GM21423 (cell line): Measurements from ENCODE around the gene MTIF2.
"Not testable (repeated sequence)": the region's sequence is repeated elsewhere in the genome, so short reads cannot be mapped to it uniquely, and the experiment has no call there.

Experiments used
- ATAC-seq: cut with Tn5 transposase; IDR thresholded peaks from one replicate; pipeline ENCODE4 v1.9.1; 2021; ENCODE audit warnings: mild to moderate bottlenecking, moderate library complexity; ENCODE audit not compliant: unreplicated experiment

Gene MTIF2

GRCh38 chr2:55242617-55243016, 26.4 kb downstream of the MTIF2 start:
- ATAC-seq, result no peak

DNA sequence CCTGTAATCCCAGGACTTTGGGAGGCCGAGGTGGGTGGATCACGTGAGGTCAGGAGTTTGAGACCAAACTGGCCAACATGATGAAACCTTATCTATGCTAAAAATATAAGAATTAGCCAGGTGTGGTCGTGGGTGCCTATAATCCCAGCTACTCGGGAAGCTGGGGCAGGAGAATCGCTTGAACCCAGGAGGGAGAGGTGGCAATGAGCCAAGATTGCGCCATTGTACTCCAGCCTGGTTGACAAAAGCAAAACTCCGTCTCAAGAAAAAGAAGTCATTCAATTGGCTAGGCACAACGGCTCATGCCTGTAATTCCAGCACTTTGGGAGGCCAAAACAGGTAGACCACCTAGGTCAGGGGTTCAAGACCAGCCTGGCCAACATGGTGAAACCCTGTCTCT, 27.4 kb downstream of the MTIF2 start:
- ATAC-seq, result not testable (repeated sequence)

GRCh38 chr2:55239656-55240222, 29.3 kb downstream of the MTIF2 start:
- ATAC-seq, result no peak

DNA sequence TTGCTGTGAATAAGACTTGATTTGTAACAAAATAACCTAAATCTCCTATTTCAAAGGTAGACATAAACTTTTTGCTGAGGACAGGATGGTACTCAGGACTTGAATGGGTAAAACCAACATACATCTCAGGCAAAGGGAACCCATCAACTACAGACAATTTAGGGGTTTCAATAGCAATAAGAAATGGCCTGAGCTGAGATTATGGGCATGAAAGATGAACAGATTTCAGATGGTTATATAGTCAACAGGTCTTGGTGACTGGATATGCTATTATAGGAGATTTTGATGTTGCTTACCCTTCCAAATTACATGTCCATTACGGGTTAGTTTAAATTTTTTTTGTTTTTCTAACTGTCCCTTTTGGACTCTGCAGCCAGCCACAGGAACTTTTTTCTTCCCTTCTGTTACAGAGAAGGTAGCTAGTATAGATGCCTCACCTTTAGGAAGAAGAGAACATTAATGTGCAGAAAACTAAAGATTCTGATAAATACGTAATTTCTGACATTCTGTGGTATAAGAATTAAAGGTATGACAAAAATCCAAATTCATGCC, 32.0 kb downstream of the MTIF2 start:
- ATAC-seq, result no peak

DNA sequence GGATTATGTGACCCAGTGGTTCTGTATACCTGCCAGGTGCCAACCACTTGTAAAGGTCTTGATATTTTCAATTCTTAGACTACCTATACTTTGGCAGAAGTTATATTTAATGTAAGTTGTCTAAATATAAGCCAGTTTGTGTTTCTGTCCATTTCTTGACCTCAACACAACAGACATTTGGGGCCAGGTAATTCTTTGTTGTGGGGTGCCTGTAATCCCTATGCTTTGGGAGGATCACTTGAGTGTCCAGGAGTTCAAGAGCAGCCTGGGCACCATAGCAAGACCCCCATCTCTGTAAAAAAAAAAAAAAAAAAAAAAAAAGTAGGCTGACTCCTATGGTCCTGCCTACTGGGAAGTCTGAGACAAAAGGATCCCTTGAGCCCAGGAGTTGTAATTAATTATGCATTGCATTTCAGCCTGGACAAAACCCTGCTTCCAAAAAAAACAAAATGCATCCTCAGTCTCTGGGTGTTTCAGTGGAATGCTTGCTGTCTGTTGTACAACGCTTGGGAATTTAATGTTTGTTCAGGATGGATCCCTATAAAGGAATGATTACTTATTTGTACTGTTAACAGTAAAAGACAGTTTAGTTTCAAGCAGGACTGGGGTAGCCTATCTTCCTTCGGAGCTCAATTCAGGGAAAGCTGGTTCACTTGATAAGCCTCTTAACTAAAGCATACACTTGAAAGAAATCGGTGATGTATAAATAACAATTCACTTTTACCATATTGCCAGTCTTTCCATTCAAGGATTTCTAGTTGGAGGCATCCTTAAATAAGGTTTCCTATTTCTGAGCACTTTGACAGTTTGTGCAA, 33.1 kb downstream of the MTIF2 start:
- no peak for ATAC-seq

DNA sequence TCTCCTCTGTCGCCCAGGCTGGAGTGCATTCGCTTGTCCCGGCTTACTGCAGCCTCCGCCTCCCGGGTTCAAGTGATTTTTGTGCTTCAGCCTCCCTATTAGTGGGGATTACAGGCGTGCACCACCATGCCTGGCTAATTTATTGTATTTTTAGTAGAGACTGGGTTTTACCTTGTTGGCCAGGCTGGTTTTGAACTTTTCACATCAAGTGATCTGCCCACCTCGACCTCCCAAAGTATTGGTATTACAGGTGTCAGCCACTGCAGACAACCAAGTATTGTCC, 35.4 kb downstream of the MTIF2 start:
- no peak for ATAC-seq

DNA sequence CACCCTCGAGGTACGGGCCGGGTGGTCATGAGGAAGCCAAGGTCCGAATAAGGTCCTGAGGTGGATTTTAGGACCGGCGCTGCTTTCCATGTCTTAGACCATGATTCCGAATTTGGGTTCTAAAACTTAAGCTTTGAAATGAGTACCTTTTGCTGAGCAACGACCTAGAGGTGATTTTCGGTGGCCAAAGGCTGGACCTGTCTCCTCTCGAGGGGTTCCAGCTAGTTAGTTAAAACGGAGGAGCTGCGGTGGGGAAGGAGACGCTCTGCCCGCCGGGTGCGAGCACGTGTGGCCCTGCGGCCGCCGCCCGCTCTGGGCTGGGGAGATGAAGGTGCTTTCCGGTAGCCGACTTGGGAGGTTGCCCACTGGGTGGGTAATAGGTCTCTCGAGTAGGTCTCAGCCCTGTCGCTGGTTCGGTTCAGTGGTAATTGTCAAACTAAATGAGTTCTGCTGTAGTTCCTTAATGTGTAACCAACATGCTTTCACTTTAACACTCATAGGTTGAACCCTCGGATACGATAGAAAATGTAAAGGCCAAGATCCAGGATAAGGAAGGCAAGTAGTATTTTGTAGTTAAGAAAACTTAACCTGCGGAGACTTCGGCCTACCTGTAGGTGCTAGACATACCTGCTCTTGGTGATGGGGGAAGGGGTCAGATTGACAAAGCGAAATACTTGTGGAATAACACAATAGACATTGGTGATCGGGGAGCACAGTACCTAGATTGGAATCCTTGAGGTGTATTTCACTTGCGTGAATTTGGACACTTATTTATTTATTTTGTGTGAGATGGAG, 36.0 kb downstream of the MTIF2 start:
- peak; percentile 31 for ATAC-seq

DNA sequence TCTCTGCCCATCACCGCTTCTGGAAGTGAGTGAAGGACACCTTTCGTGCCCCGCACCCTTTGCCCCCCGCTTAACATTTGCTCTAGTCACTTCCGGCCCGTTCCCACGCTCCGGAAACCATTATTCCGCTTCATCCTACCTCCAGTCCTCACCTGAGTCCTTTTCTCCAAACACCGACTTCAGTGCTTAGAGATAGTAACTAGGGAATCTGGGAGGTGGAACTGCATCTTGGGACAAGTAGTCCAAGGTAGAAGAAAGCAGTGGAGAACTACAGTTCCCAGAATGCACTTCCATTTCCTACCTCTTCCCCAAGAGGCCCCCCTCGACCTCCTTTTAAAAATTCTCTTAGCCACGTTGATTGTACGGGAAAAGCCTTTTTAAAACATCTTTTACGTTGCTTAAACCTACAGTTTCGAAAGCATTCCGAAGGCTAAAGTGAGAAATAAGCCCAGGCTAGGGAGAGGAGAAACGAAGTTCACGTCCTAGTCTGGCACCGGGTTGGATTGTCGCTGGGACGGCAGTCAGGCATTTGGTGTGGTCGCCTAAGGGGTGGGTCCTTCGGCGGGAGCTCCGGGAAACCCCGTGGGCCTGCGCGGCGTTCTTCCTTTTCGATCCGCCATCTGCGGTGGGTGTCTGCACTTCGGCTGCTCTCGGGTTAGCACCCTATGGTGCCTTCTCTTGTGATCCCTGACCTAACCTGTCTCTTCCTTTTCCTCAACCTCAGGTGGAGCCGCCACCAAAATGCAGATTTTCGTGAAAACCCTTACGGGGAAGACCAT, 36.8 kb downstream of the MTIF2 start, which contains the start of the genes CLHC1 and RPS27A:
TSS of gene CLHC1 (minus strand) at position 210 of the 779 bp plus-strand sequence. CDS start 9,882 bp downstream, outside the sequence.
TSS of gene RPS27A (plus strand) at position 605 of the 779 bp plus-strand sequence. CDS start at position 742, 137 bp downstream.
- peak; percentile 88 for ATAC-seq

GRCh38 chr2:55231546-55232083, 37.4 kb downstream of the MTIF2 start:
- ATAC-seq, result no peak

GRCh38 chr2:55230551-55230950, 38.5 kb downstream of the MTIF2 start:
- ATAC-seq, result no peak

- ATAC-seq, result no peak
These were observed 39.8 kb downstream of the MTIF2 start for GRCh38 chr2:55229221-55229620.

GRCh38 chr2:55228226-55228563, 40.8 kb downstream of the MTIF2 start:
- ATAC-seq, result no peak

GRCh38 chr2:55227437-55228225, 41.4 kb downstream of the MTIF2 start:
- ATAC-seq, result not testable (repeated sequence)

- ATAC-seq, result no peak
These were observed 43.5 kb downstream of the MTIF2 start for GRCh38 chr2:55225481-55226020.

DNA sequence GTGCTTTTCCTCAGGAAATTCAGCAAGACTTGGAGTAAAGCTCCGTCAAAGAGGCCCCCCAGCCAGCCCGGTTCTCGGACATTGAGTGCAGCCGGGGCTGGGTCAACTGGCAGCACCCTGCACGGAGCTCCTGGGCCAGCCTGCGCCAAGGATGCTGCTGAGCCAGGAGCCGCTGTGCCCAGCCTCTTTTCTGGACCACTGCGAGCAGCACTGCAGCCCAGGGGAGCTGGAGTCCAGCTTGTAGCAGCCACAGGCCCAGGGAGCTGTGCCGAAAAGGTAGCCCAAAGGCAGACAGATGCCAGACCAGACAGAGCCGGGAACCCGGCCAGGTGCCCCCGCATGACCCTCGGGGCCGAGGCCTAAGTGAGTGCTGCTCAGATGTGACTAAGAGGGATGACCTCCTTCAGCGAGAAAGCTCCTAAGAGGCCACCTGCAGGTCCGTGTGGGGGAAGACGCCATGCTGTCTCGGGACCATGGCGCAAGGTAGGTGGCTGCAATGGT, 44.2 kb downstream of the MTIF2 start:
- ATAC-seq, result no peak

DNA sequence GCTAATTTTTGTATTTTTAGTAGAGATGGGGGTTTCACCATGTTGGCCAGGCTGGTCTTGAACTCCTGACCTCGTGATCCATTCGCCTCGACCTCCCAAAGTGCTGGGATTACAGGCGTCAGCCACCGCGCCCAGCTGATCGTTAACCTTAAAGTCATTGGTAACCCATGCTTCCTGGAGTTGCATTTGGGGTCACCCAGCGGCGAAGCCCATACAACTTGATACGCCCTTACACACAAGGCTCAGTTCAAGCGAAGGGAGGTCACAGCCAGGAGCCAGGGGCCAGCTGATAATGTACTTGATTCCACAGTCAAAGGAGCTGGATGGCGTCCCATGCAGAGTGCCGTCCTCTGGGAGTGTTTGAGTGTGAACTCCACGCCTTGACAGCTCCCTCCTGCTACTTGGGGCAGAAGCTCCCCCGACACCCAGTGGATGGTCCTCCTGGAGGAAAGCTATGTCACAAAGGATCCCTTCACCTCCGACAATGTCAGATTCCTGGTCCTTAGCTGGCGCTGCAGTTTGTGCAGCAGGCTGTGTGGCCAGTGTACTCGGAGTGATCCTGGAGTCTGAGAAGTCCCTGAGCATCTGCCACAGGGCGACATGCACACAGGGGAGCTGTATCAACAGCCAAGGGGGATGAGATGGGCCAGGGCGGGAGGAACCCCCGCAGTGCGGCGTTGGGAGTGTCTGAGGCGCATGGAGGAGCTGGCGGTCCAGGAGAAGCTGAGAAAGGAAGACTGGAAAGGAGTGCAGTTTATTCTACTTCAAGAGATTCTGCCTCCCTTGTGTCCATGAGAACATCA, 44.9 kb downstream of the MTIF2 start:
- no peak for ATAC-seq

DNA sequence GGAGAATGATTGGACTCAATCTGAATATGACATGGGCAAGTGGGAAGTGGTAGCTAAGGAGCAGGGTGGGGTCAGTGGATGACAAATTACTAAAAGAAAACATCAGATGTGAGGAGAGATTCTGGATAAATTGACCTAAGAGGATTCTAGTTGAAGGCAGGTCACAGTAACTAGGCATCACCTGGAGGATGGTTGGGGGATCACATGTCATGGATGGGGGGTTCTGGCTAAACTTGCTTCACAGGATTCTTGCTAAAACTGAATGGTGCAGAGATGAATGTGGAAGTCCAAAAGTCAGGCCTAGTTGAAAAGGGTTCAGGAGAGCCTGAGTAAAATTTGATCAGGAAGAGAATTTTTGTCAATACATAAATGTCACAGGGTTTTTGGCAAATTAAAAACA, 55.2 kb downstream of the MTIF2 start:
- ATAC-seq, result no peak

DNA sequence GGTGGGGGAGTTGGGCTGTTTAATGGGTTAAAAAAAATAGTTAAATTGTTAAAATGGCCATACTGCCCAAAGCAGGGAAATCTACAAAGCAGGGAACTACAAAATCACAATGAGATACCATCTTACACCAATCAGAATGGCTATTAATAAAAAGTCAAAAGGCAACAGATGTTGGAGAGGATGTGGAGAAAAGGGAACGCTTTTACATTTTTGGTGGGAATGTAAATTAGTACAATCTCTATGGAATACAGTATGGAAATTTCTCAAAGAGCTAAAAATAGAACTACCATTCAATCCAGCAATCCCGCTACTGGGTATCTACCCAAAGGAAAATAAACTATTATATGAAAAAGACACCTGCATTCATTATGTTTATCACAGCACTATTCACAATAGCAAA, 64.1 kb downstream of the MTIF2 start:
- ATAC-seq, result no peak
